HCT116 (cell line): ENCODE measurements around the gene TRDN. TPM values are rescaled to one million over a fixed set of nuclear protein-coding genes. Genes with fewer than 3 reads are reported as not detected.

Source experiments
- ATAC-seq: fragments of 200-7000 bp; cut with Tn5 transposase; 2 replicates; pipeline ENCODE4 v1.9.1; 2020; ENCODE audit warnings: mild to moderate bottlenecking, moderate library complexity
- BruUV-seq: library from RNA; stranded (reverse); fragments of 400-500 nt; replicated peaks from 2 replicates; lab custom pipeline; 2021; lab: Mats Ljungman, UMichigan
- CTCF ChIA-PET: fragments of 300-600 bp; sonication (Branson Sonifier 250); formaldehyde crosslinking; loops from one replicate; lab custom pipeline; 2021; ENCODE audit warnings: antibody characterized with exemption; lab: Charles Lee
- POLR2A ChIA-PET: fragments of 300-600, 350-600 bp; sonication (Branson Sonifier 250); formaldehyde crosslinking; loops from one replicate; lab custom pipeline; 2021; ENCODE audit warnings: antibody characterized with exemption; lab: Charles Lee
- RAD21 ChIA-PET, 2 experiments: fragments of 300-600 bp; sonication (Branson Sonifier 250); formaldehyde crosslinking; loops; one replicate each; lab custom pipeline; 2023; ENCODE audit warnings: low total read pairs in 2 of 2; ENCODE audit not compliant: uncharacterized antibody in 2 of 2, unreplicated experiment in 2 of 2, low non-redundant PET in 1 of 2; lab: Charles Lee
- DNase-seq: peaks from one replicate; pipeline ENCODE4 v3.0.0-alpha.2; 2010; ENCODE audit warnings: low read depth, low spot score
- H2AFZ ChIP-seq: fragments of 200-600 bp; shearing (Covaris generic), sonication (generic); 2 replicates; pipeline ENCODE4 v1.6.1; 2017; ENCODE audit warnings: low read depth, mixed run types, mixed read lengths, antibody characterized with exemption, low read length; ENCODE audit not compliant: poor library complexity, severe bottlenecking
- H3K27ac ChIP-seq: 2 replicates; pipeline ENCODE4 v1.5.1; 2012; ENCODE audit warnings: low read depth, low read length
- H3K27me3 ChIP-seq: fragments of 200-600 bp; sonication (generic); 2 replicates; pipeline ENCODE4 v1.6.1; 2016; ENCODE audit warnings: mixed run types, low read length, mixed read lengths; ENCODE audit not compliant: insufficient read depth
- H3K36me3 ChIP-seq, 2 experiments: fragments of 200-500 bp in 1 of 2; fragments of 200-600 bp in 1 of 2; sonication (Bioruptor generic) in 1 of 2; sonication (generic) in 1 of 2; 2 replicates each; pipeline versions ENCODE4 v1.5.1 to v1.6.1; 2014 to 2016; ENCODE audit warnings: low read length in 2 of 2, inconsistent platforms in 1 of 2, mixed read lengths in 1 of 2, mixed run types in 1 of 2; ENCODE audit not compliant: insufficient read depth in 2 of 2, control insufficient read depth in 1 of 2
- H3K4me1 ChIP-seq, 2 experiments: fragments of 200-600 bp in 1 of 2; sonication (generic) in 1 of 2; 2 replicates each; pipeline versions ENCODE4 v1.5.1 to v1.6.1; 2012 to 2017; ENCODE audit warnings: low read length in 2 of 2, inconsistent platforms in 1 of 2, mild to moderate bottlenecking in 1 of 2, mixed read lengths in 1 of 2, mixed run types in 1 of 2, moderate library complexity in 1 of 2; ENCODE audit not compliant: insufficient read depth in 2 of 2, control insufficient read depth in 1 of 2
- H3K4me2 ChIP-seq: fragments of 200-600 bp; sonication (generic); 2 replicates; pipeline ENCODE4 v1.6.1; 2017; ENCODE audit warnings: mixed run types, low read length, mixed read lengths
- H3K4me3 ChIP-seq, 2 experiments: fragments of 200-600 bp in 1 of 2; sonication (generic) in 1 of 2; replicated peaks in 1 of 2; 2 replicates each; pipeline ENCODE4 v1.5.1; 2011 to 2016; ENCODE audit warnings: low read length in 2 of 2, control low read depth in 1 of 2, low read depth in 1 of 2, mild to moderate bottlenecking in 1 of 2, mixed read lengths in 1 of 2, mixed run types in 1 of 2
- H3K79me2 ChIP-seq: fragments of 200-600 bp; sonication (generic); 2 replicates; pipeline ENCODE4 v1.6.1; 2017; ENCODE audit warnings: mild to moderate bottlenecking, mixed run types, low read length, moderate library complexity, mixed read lengths; ENCODE audit not compliant: insufficient read depth
- H3K9ac ChIP-seq: fragments of 200-600 bp; sonication (generic); 2 replicates; pipeline ENCODE4 v1.6.1; 2016; ENCODE audit warnings: low read length, mixed read lengths
- H3K9me2 ChIP-seq: fragments of 200-600 bp; sonication (generic), shearing (Covaris generic); 2 replicates; pipeline ENCODE4 v1.6.1; 2017; ENCODE audit warnings: mixed run types, mild to moderate bottlenecking, moderate library complexity; ENCODE audit not compliant: insufficient read depth
- H3K9me3 ChIP-seq, 2 experiments: fragments of 200-500 bp in 1 of 2; fragments of 200-600 bp in 1 of 2; sonication (Bioruptor generic) in 1 of 2; sonication (generic) in 1 of 2; 2 replicates each; pipeline ENCODE4 v1.6.1; 2014 to 2017; ENCODE audit warnings: low read length in 2 of 2, mixed read lengths in 2 of 2, inconsistent platforms in 1 of 2, low read depth in 1 of 2, mild to moderate bottlenecking in 1 of 2, mixed run types in 1 of 2, moderate library complexity in 1 of 2; ENCODE audit not compliant: control insufficient read depth in 1 of 2, insufficient read depth in 1 of 2
- H4K20me1 ChIP-seq: fragments of 200-600 bp; sonication (generic), shearing (Covaris generic); 2 replicates; pipeline ENCODE4 v1.6.1; 2017; ENCODE audit warnings: mixed run types, mild to moderate bottlenecking, moderate library complexity; ENCODE audit not compliant: insufficient read depth
- CTCF ChIP-seq, 3 experiments: fragments of 200-600 bp in 1 of 3; sonication (generic) in 1 of 3; IDR thresholded peaks in 2 of 3; conservative IDR thresholded peaks in 1 of 3; 2 replicates each; pipeline ENCODE4 v1.5.1; 2012 to 2017; ENCODE audit warnings: low read depth in 2 of 3, low read length in 2 of 3, antibody characterized with exemption in 1 of 3, borderline replicate concordance in 1 of 3, control low read depth in 1 of 3, mild to moderate bottlenecking in 1 of 3, mixed read lengths in 1 of 3, mixed run types in 1 of 3, moderate library complexity in 1 of 3; ENCODE audit not compliant: insufficient read depth in 1 of 3
- RAD21 ChIP-seq: IDR thresholded peaks from 2 replicates; pipeline ENCODE4 v1.6.1; 2012; ENCODE audit warnings: low read depth, mild to moderate bottlenecking
- SP1 ChIP-seq: IDR thresholded peaks from 2 replicates; pipeline ENCODE4 v1.6.1; 2012; ENCODE audit warnings: low read depth
- TCF7L2 ChIP-seq: IDR thresholded peaks from 2 replicates; pipeline ENCODE4 v1.7.0; 2011; ENCODE audit warnings: borderline replicate concordance, inconsistent platforms; ENCODE audit not compliant: insufficient read depth, insufficient read length; ENCODE audit errors: extremely low read depth
- intact Hi-C: fragments of 100-400 bp; cut with micrococcal nuclease; formaldehyde crosslinking; loops from 2 replicates; pipeline ENCODE4 v1.10.0; 2022
- total RNA-seq: library from RNA; stranded (reverse); gene quantifications from one replicate; pipeline ENCODE4 v1.2.1, GENCODE V29; 2021; ENCODE audit not compliant: unreplicated experiment
- TF ChIP-seq, protein P1 (sequence below): IDR thresholded peaks from 2 replicates; pipeline ENCODE4 v1.6.1; 2012; ENCODE audit warnings: low read depth

The TRDN gene
- total RNA-seq, 1 experiment from 2014 or later, result not detected

GRCh38 chr6:123616016-123616415 is 20.7 kb downstream of the TRDN start:
- no peak for ATAC-seq
- Histone ChIP-seq H3K27me3 (0 out of 2 replicates have a peak, but pooled peaks cover 4% of the 10 kb centered on the region), H2AFZ (no peak overlapping the region), H3K9ac (no peak overlapping the region), H3K4me3 (no peak overlapping the region), H3K36me3 (no peaks in the 10 kb centered on the region), H3K9me2 (no peaks in the 10 kb centered on the region), H3K27ac (no peak overlapping the region), H3K79me2 (no peaks in the 10 kb centered on the region), H3K4me1 (no peaks in the 10 kb centered on the region), H3K9me3 (no peaks in the 10 kb centered on the region), H3K4me2 (no peak overlapping the region), H4K20me1 (no peaks in the 10 kb centered on the region)
- TF ChIP-seq SP1, result no peak
- no peak for TF ChIP-seq CTCF (IDR thresholded peaks at IDR 0.05 in 2 of 3, conservative IDR thresholded peaks at IDR 0.05 in 1 of 3; ENCODE audit: borderline replicate concordance in 1 of 3, insufficient read depth in 1 of 3, low read depth in 2 of 3, low read length in 2 of 3)
- TF ChIP-seq RAD21, result no peak
- TF ChIP-seq, protein P1, sequence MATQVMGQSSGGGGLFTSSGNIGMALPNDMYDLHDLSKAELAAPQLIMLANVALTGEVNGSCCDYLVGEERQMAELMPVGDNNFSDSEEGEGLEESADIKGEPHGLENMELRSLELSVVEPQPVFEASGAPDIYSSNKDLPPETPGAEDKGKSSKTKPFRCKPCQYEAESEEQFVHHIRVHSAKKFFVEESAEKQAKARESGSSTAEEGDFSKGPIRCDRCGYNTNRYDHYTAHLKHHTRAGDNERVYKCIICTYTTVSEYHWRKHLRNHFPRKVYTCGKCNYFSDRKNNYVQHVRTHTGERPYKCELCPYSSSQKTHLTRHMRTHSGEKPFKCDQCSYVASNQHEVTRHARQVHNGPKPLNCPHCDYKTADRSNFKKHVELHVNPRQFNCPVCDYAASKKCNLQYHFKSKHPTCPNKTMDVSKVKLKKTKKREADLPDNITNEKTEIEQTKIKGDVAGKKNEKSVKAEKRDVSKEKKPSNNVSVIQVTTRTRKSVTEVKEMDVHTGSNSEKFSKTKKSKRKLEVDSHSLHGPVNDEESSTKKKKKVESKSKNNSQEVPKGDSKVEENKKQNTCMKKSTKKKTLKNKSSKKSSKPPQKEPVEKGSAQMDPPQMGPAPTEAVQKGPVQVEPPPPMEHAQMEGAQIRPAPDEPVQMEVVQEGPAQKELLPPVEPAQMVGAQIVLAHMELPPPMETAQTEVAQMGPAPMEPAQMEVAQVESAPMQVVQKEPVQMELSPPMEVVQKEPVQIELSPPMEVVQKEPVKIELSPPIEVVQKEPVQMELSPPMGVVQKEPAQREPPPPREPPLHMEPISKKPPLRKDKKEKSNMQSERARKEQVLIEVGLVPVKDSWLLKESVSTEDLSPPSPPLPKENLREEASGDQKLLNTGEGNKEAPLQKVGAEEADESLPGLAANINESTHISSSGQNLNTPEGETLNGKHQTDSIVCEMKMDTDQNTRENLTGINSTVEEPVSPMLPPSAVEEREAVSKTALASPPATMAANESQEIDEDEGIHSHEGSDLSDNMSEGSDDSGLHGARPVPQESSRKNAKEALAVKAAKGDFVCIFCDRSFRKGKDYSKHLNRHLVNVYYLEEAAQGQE, result no peak
- TF ChIP-seq TCF7L2, result no peak
- no TSS peak for BruUV-seq
- CTCF ChIA-PET, result no interaction called here
- intact Hi-C loops, result no loop called here
- RAD21 ChIA-PET, result no interaction called here
- DNase-seq, result no peak
- POLR2A ChIA-PET, result no interaction called here
